H1 (cell line): Measurements from ENCODE around the gene ATP11A. TPM values are rescaled to one million over a fixed set of nuclear protein-coding genes. Genes with fewer than 3 reads are reported as not detected.

Experiments used
- BACH1 ChIP-seq: IDR thresholded peaks from 2 replicates; pipeline ENCODE4 v1.6.1; 2012; ENCODE audit warnings: low read length, improper control_type of control experiment
- GTF2F1 ChIP-seq: IDR thresholded peaks from 2 replicates; pipeline ENCODE4 v1.6.1; 2012; ENCODE audit warnings: low read depth, low read length, improper control_type of control experiment, borderline replicate concordance
- NRF1 ChIP-seq: IDR thresholded peaks from 2 replicates; pipeline ENCODE4 v1.6.1; 2011; ENCODE audit warnings: mild to moderate bottlenecking, low read depth, low read length, improper control_type of control experiment
- TEAD4 ChIP-seq: IDR thresholded peaks from 2 replicates; pipeline ENCODE4 v1.6.1; 2012; ENCODE audit warnings: low read depth, low read length, inconsistent platforms, mixed read lengths
- polyA plus RNA-seq, 7 experiments: library from polyadenylated mRNA; depleted of rRNA in 3 of 7; stranded (reverse) in 5 of 7; unstranded in 2 of 7; fragments of >200 nt in 5 of 7; fragments of 200-250 nt in 2 of 7; gene quantifications; 1 replicate in 5 of 7; 2 replicates in 1 of 7; 4 replicates in 1 of 7; pipeline versions ENCODE4 v1.2.1 to v1.2.3, GENCODE V29; 2011 to 2013; ENCODE audit warnings: missing spikeins in 2 of 7, mixed read lengths in 2 of 7
- total RNA-seq: library from RNA; stranded (reverse); fragmentation: NEBNext Ultra II Directional; extraction: Animal tissue kit (Norgen Biotek cat#: 25700); gene quantifications from 2 replicates; pipeline ENCODE4 v1.2.1, GENCODE V29; 2021

ATP11A gene
- total and polyA plus RNA-seq, 2 of the 8 experiments (the other 6 are each of a cell fraction or from before 2014, with no cell fraction given), result 28.8 to 72.9 TPM

GRCh38 chr13:112685896-112686295 lies 3.9 kb upstream of the ATP11A start (continued):
- TF ChIP-seq BACH1 (no peak), TEAD4 (no peak), GTF2F1 (no peak), NRF1 (no peak)
